Activated CD8-positive, alpha-beta memory T cell treated with anti-CD3 and anti-CD28 coated beads for 4 hours (primary cell): ENCODE data around the gene RHOC.

Source experiments
- DNase-seq, 2 donors: peaks; one replicate each; pipeline ENCODE4 v3.0.0-alpha.2; 2020; ENCODE audit warnings: low read depth in 2 of 2

The RHOC gene

GRCh38 chr1:112717263-112717873 lies 10.4 kb upstream of the RHOC start:
- DNase-seq = no peak

- DNase-seq = peak; percentile 54 to 63
Observed at GRCh38 chr1:112716133-112716720, 9.3 kb upstream of the RHOC start.

GRCh38 chr1:112715264-112716053 lies 8.5 kb upstream of the RHOC start, which contains the start of gene PPM1J:
TSS of gene PPM1J (minus strand) at chr1:112715332. CDS start at chr1:112715301, 31 bp downstream.
- peak; percentile 93 to 95 for DNase-seq

DNA sequence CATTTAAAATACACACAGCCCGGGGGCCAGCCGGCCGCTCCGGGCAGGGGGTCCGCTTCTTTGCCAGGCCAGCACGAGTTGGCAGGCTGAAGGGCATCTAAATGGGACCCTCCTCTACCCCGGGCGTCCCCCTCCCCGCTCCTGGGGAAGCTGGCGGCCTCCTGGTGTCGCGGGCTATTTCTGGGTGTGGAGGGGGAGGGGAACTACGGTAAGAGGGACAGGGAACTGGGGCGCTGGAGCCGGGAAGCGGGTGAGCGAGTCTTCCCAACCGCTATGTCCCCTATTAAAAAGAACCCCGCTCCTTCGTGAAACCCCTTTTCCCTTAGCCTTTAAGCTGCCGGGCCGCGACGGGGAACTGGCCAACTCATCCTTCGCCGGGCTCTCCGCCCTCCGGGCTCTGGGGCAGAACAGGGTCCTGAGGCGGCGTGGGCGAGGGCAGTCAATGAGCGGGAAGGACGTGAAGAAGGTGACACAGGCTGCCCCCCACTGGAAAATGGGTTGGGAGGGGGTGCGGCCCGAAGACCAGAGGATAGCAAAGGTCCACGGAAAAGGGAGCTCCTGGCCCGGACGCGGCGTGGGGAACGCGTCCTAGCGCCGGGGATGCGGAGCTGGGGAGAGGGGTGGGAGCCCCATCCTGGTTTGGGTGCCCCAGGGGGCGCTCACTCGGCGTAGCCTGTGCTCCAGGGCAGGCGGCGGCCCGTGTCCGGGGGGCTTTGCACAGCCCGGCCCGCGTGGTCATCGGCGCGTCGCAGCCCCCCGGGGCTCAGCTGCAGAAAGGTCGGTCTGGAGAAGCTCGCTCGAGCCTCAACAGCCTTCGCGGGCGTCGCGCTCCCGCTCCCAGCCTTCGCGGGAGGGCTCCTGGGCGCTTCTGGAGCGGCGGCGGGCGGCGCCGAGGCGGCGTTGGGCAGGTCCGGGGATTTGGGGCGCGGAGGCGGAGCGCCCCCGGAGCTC lies 7.7 kb upstream of the RHOC start:
- DNase-seq = no peak

GRCh38 chr1:112713466-112714312 lies 6.8 kb upstream of the RHOC start:
- no peak for DNase-seq

- DNase-seq = no peak
Observed at GRCh38 chr1:112712701-112713128, 5.8 kb upstream of the RHOC start.

DNA sequence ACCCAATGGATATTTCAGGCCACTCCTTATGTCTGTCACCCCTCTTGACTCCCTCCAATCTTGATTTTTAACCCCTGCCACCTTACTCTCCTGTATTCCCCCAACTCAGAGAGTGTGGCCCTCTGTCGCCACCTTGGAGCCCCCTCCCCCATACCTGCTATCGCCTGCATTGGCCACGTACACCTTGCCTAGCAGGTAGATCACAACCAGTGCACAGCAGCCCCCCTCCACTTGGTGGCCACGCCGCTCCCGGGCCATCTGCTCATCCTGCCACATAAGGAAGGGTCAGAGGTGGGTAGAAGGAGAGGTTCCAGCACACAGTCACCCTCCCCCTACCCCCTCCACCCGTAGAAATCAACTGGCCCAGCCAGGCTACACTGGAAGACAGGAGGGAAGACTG lies 5.3 kb upstream of the RHOC start:
- DNase-seq = no peak

DNA sequence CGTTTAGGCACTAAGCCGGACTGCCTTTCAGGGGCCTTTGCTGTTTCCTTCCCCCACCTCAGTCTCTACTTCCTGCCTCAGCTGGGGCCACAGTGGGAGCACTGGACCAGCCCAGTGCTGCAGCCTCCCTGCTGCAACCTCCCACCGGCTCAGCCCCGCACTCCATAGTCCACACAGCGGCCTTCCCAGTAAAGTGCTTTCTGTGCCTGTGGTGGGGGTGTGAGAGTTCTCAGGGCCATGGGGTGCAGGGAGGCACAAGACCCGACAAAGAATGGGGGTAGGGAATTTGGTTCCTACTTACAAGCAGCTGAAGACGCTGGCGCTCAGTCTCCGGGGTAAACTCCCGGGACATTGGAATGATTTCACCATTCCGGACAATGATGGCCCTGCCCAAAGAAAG lies 4.7 kb upstream of the RHOC start:
- no peak for DNase-seq

GRCh38 chr1:112711041-112711440 lies 4.1 kb upstream of the RHOC start:
- DNase-seq = no peak

DNA sequence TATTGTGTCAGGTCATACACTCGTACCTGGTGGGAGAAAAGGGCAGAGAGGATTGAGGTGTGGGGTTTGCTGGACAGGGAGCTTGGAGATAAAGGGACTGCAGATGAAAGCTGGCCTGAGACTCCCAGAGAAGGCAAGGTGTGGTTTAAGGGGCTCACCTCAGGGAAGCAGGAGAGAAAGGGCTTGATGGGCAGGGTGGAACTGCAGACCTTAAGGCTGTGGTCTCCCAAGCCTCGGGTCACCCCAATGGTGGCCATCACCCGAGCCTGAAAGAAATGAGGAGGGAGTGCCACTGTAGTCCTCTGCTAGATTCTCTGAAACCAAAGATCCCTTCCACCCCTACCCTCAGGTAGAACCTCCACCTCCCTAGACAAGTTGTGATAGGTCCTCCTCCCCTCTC lies 3.7 kb upstream of the RHOC start:
- no peak for DNase-seq

- DNase-seq = no peak
Observed at GRCh38 chr1:112710159-112710558, 3.2 kb upstream of the RHOC start.

- no peak for DNase-seq
Observed at GRCh38 chr1:112708489-112708888, 1.6 kb upstream of the RHOC start.

DNA sequence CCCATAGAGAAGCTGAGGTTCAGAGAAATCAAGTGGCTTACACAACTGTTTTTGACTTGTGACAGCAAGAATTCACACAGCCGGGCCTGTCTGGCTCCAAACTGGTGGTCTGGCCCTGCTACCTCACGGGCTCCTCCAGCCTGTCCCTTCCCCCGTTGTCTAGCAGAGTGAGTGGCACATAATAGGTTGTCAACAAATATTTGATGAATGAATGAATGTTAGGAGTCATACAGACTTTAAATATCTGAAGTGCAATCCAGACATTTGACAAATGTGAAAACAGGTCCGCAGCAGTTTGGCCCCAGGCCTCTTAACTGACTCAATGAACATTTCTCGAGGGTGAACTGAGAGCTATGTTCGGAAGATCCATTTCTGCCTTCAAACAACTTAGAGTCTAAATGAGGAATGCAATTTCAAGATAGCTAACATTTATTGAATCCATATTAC lies 1.1 kb upstream of the RHOC start:
- DNase-seq = no peak

DNA sequence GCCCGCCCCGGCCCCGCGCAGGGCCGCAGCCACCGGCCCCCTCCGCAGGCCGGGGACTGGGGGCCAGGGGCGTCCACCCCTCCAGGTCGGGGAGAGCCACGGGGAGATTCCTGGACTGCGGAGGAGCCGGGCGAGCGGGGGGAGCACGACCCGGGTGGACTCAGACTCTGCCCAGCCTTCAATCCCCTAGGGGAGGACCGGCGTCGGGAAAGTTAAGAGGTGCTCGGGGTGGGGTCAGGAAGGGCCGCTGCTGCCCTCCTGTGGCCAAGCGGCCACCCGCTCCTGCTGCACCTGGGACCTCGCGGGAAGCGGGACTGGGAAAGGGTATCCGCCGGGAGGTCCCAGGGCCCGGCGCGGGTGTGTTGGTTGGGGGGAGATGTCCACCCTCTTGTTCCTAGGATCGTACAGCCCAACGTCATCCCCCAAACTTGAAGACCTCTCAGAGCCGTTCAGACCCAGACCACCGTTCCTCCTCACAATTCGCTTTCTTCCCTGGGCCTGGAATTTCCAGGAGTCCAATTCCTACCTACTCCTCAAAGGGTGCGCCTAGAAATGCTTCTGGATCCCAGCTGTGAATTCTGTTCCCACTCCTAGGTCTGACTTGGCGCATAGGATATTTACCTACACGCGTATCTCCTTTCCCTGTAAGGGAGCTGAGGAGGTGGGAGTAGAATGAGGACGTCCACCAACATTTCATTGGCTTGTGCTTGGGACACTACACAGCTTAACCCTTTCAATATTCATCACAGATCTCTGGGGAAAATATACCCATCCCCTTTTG lies 484 bp upstream of the RHOC start:
- DNase-seq = peak; percentile 31 to 35

DNA sequence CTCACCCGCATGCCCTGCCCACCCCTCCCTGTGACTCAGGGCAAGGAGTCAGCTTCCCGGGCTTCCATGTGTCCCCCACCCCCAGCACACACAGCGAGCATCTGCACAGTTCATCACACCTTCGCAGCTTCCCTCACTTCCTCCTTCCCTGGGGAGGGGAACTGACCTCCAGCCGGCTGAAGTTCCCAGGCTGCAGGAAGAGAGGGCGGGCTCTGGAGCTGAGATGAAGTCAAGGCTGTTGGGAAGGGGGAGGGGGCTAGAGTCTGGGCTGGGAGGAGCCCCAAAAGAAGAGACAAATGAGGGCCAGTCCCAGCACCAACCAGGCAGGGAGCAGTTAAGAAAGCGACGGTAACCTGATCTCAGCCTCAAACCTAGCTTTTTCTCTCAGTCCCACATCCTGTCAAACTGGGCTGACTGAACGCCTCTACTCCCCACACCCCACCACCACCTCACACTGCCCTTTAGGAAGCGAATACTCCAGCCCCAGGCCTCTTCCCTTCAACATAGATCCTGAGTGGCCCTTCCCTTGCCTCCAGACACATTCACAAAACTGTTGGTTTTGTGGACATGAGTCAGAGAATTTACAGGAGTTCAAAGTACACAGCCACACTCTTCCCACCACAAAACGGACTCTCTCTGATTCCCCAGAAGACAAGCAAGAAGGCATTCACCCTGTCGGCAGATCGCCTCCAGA lies 1.8 kb downstream of the RHOC start:
- no peak for DNase-seq

DNA sequence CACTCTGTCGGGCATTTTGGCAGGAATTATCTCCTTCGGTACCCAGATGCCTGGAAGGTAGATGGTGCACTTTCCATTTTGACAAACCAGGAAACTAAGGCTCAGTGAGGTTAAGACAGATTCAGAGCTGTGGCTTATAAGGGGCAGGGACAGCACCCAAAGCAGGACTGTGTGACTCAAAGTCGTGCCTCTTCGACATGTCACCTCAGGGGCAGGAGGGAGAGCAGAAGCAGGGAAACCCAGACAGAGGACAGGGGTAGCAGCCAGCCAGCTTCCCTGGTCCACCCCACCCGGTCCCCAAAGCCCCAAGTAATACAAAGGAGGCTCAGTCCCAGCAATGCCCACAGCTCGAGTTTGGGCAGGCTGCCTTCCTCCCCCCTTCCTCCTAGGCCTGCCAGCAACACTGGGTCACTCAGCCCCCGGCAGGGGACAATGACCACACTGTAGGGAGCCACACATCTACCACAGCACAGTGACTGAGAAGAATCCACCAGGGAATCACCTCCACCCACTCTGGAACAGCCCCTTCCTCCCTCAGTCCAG lies 2.5 kb downstream of the RHOC start:
- no peak for DNase-seq

DNA sequence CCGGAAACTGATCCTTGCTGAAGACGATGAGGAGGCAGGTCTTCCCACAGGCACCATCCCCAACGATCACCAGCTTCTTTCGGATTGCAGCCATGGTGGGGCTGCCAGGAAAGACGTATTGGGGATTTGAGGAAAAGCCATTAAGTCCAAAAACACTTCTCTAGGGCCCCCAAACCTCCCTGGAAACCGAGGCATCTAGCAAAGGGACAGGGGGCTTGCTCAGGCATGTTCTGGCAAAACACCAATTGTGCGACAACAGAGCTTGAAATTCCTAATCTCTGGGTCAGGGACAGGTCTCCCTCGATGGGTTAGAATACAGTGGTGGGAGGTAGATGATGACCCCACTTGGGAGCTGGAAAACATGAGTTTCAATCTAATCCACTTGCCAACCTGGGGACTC lies 3.2 kb downstream of the RHOC start:
- DNase-seq = no peak

GRCh38 chr1:112702420-112703261 lies 4.3 kb downstream of the RHOC start:
- no peak for DNase-seq
